ENCODE data around the gene PHC3. TPM values are rescaled to one million over a fixed set of nuclear protein-coding genes. Genes with fewer than 3 reads are reported as not detected.

Gene PHC3
- total RNA-seq, 2 experiments from 2014 or later, result 143 to 150 TPM

GRCh38 chr3:170059447-170059846, 122.1 kb downstream of the PHC3 start:
- Histone ChIP-seq H3K9me3 (ENCODE audit: control insufficient read depth in 1 of 2, insufficient read depth in 1 of 2, low read length in 2 of 2) (peaks cover 0 to 5% of the 10 kb centered on the region in 2 experiments), H3K36me3 (ENCODE audit: insufficient read depth, low read length) (no peaks in the 10 kb centered on the region), H3K4me3 (ENCODE audit: low read length) (no peak overlapping the region), H3K4me1 (ENCODE audit: insufficient read depth, low read length) (peaks cover 4% of the 10 kb centered on the region), H3K27me3 (ENCODE audit: control insufficient read depth in 1 of 2, insufficient read depth in 2 of 2, low read length in 2 of 2) (no peaks in the 10 kb centered on the region), H3K27ac (ENCODE audit: low read depth in 1 of 2, low read length in 2 of 2) (no peak overlapping the region)
- no peaks in the 10 kb centered on the region for H3K36me3 Mint-ChIP-seq (ENCODE audit: low read depth)
- H3K4me3 Mint-ChIP-seq, result no peak overlapping the region
- no peaks in the 10 kb centered on the region for H3K27me3 Mint-ChIP-seq
- no peaks in the 10 kb centered on the region for H3K9me3 Mint-ChIP-seq
- ChIA-PET CTCF (no interaction called here), POLR2A (no interaction called here)
- intact Hi-C loops (cut with DNase I, micrococcal nuclease), result loop anchor here in 1 of 2 experiments (5.0 kb wide), 1 partner anchor 197 kb away; no protein-coding TSS in a partner anchor
- H3K27ac Mint-ChIP-seq, result no peak overlapping the region
- peaks cover 11% of the 10 kb centered on the region for H3K4me1 Mint-ChIP-seq (ENCODE audit: low read depth)
- TF ChIP-seq, protein P1, sequence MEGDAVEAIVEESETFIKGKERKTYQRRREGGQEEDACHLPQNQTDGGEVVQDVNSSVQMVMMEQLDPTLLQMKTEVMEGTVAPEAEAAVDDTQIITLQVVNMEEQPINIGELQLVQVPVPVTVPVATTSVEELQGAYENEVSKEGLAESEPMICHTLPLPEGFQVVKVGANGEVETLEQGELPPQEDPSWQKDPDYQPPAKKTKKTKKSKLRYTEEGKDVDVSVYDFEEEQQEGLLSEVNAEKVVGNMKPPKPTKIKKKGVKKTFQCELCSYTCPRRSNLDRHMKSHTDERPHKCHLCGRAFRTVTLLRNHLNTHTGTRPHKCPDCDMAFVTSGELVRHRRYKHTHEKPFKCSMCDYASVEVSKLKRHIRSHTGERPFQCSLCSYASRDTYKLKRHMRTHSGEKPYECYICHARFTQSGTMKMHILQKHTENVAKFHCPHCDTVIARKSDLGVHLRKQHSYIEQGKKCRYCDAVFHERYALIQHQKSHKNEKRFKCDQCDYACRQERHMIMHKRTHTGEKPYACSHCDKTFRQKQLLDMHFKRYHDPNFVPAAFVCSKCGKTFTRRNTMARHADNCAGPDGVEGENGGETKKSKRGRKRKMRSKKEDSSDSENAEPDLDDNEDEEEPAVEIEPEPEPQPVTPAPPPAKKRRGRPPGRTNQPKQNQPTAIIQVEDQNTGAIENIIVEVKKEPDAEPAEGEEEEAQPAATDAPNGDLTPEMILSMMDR (IDR thresholded peaks at IDR 0.05), result no peak
- ATAC-seq (ENCODE audit: poor library complexity), result no peak
- no peak for DNase-seq

DNA sequence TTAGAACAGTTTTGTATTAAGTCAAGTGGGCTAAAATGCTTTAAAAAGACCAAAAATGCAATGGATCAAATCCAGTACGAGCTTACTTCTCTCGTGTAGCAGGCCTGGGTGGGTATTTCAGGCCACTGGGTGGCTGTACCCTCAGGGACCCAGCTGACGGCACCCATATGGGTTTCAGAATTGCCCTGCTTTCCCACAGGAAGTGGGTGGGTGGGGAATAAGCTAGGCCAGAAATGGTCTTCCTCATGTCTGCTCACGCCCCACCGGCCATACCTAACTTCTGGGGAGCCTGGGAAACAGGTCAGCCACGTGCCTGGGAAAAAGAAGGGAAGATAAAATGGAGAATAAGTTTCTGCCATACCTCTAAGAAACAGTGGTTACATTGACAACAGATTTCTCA, 123.4 kb downstream of the PHC3 start:
- DNase-seq (no peak), ATAC-seq (ENCODE audit: poor library complexity) (no peak)
- Mint-ChIP-seq H3K4me1 (ENCODE audit: low read depth) (peaks cover 11% of the 10 kb centered on the region), H3K27ac (no peak overlapping the region), H3K27me3 (no peaks in the 10 kb centered on the region), H3K36me3 (ENCODE audit: low read depth) (no peaks in the 10 kb centered on the region), H3K4me3 (no peak overlapping the region), H3K9me3 (no peaks in the 10 kb centered on the region)
- Histone ChIP-seq H3K4me1 (ENCODE audit: insufficient read depth, low read length) (peaks cover 4% of the 10 kb centered on the region), H3K9me3 (ENCODE audit: control insufficient read depth in 1 of 2, insufficient read depth in 1 of 2, low read length in 2 of 2) (no peaks in the 10 kb centered on the region), H3K36me3 (ENCODE audit: insufficient read depth, low read length) (no peaks in the 10 kb centered on the region), H3K27ac (ENCODE audit: low read depth in 1 of 2, low read length in 2 of 2) (no peak overlapping the region), H3K27me3 (ENCODE audit: control insufficient read depth in 1 of 2, insufficient read depth in 2 of 2, low read length in 2 of 2) (no peaks in the 10 kb centered on the region), H3K4me3 (ENCODE audit: low read length) (no peak overlapping the region)
- intact Hi-C loops (cut with DNase I, micrococcal nuclease), result loop anchor here in 1 of 2 experiments (5.0 kb wide), 1 partner anchor 196 kb away; no protein-coding TSS in a partner anchor
- TF ChIP-seq, protein P1 (IDR thresholded peaks at IDR 0.05), result no peak
- ChIA-PET POLR2A (interaction anchor here (0.7 kb wide), 2 partner anchors 109 to 215 kb away, joined by 3 read pairs; no protein-coding TSS in a partner anchor), CTCF (interaction anchor here (1.3 kb wide), 1 partner anchor 12 kb away, joined by 3 read pairs; no protein-coding TSS in a partner anchor)

DNA sequence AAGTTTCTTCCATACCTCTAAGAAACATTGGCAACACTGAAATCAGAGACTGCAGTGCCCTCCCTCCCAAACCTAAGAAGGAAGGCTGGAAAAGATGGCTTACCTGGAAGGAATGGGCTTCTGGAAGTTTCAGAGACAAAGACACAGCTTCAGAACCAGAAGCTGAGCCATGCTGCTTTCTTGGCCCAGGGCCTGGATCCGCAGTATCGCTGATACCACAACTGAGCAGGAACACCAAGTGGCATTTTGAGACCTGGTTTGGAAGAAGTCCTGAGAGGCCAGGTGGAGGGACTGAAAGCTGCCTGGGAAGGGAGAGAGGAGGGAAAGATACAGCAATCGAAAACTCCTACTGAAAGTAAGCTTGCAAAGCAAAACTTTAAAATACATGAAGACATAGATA, 124.0 kb downstream of the PHC3 start:
- no peak for DNase-seq
- Histone ChIP-seq H3K4me1 (ENCODE audit: insufficient read depth, low read length) (peaks cover 4% of the 10 kb centered on the region), H3K4me3 (ENCODE audit: low read length) (no peak overlapping the region), H3K36me3 (ENCODE audit: insufficient read depth, low read length) (no peaks in the 10 kb centered on the region), H3K27ac (ENCODE audit: low read depth in 1 of 2, low read length in 2 of 2) (no peak overlapping the region), H3K9me3 (ENCODE audit: control insufficient read depth in 1 of 2, insufficient read depth in 1 of 2, low read length in 2 of 2) (no peaks in the 10 kb centered on the region), H3K27me3 (ENCODE audit: control insufficient read depth in 1 of 2, insufficient read depth in 2 of 2, low read length in 2 of 2) (no peaks in the 10 kb centered on the region)
- POLR2A ChIA-PET, result interaction anchor here (0.5 kb wide), 1 partner anchor 319 kb away, joined by 3 read pairs; no protein-coding TSS in a partner anchor
- peaks cover 11% of the 10 kb centered on the region for H3K4me1 Mint-ChIP-seq (ENCODE audit: low read depth)
- CTCF ChIA-PET, result interaction anchor here (1.3 kb wide), 1 partner anchor 12 kb away, joined by 3 read pairs; no protein-coding TSS in a partner anchor
- ATAC-seq (ENCODE audit: poor library complexity), result no peak
- H3K9me3 Mint-ChIP-seq, result no peaks in the 10 kb centered on the region
- intact Hi-C loops (cut with DNase I, micrococcal nuclease), result loop anchor here in 1 of 2 experiments (5.0 kb wide), 1 partner anchor 195 kb away; no protein-coding TSS in a partner anchor
- H3K27me3 Mint-ChIP-seq, result no peaks in the 10 kb centered on the region
- H3K4me3 Mint-ChIP-seq, result no peak overlapping the region
- no peaks in the 10 kb centered on the region for H3K36me3 Mint-ChIP-seq (ENCODE audit: low read depth)
- TF ChIP-seq, protein P1 (IDR thresholded peaks at IDR 0.05), result no peak
- no peak overlapping the region for H3K27ac Mint-ChIP-seq
